Naive B cell (primary cell): ENCODE measurements around the gene WDR31. TPM values are rescaled to one million over a fixed set of nuclear protein-coding genes. Genes with fewer than 3 reads are reported as not detected.
"Not testable (repeated sequence)": the region's sequence is repeated elsewhere in the genome, so short reads cannot be mapped to it uniquely, and the experiment has no call there.

ENCODE experiments used
- ATAC-seq, 2 donors: fragments of 150-1000 bp; cut with Tn5 transposase; 2 replicates each; pipeline ENCODE4 v1.10.0; 2021; ENCODE audit warnings: low read depth in 2 of 2, mild to moderate bottlenecking in 2 of 2, moderate library complexity in 2 of 2
- DNase-seq: peaks from one replicate; pipeline ENCODE4 v3.0.0; 2022
- H3K27ac Mint-ChIP-seq, 6 donors: one replicate each; pipeline ENCODE4 v1.8.0; 2020 to 2022; ENCODE audit warnings: mild to moderate bottlenecking in 6 of 6, mixed read lengths in 6 of 6, moderate library complexity in 5 of 6, inconsistent platforms in 2 of 6
- H3K27me3 Mint-ChIP-seq, 3 donors: one replicate each; pipeline ENCODE4 v1.8.0; 2021 to 2022; ENCODE audit warnings: mixed read lengths in 3 of 3, mild to moderate bottlenecking in 1 of 3
- H3K36me3 Mint-ChIP-seq, 2 donors: one replicate each; pipeline ENCODE4 v1.8.0; 2020 to 2022; ENCODE audit warnings: mixed read lengths in 2 of 2, inconsistent platforms in 1 of 2, mild to moderate bottlenecking in 1 of 2
- H3K4me1 Mint-ChIP-seq, 3 donors: one replicate each; pipeline ENCODE4 v1.8.0; 2020 to 2022; ENCODE audit warnings: mixed read lengths in 3 of 3, inconsistent platforms in 1 of 3, mild to moderate bottlenecking in 1 of 3, moderate library complexity in 1 of 3
- H3K4me3 Mint-ChIP-seq, 8 donors: one replicate each; pipeline ENCODE4 v1.8.0; 2020 to 2022; ENCODE audit warnings: mild to moderate bottlenecking in 8 of 8, mixed read lengths in 8 of 8, moderate library complexity in 8 of 8, inconsistent platforms in 2 of 8
- H3K9me3 Mint-ChIP-seq, 7 donors: one replicate each; pipeline ENCODE4 v1.8.0; 2020 to 2022; ENCODE audit warnings: mixed read lengths in 7 of 7, mild to moderate bottlenecking in 5 of 7, inconsistent platforms in 2 of 7, moderate library complexity in 1 of 7
- polyA plus RNA-seq, 6 donors: library from polyadenylated mRNA; unstranded; fragments of 300-500 nt; fragmentation: Illumina TruSeq; gene quantifications; one replicate each; pipeline ENCODE4 v1.2.3, GENCODE V29; 2021; ENCODE audit warnings: low read depth in 6 of 6

WDR31 gene
- polyA plus RNA-seq = under 1 TPM in 4 of 6 donors, not detected in 2; 0.09 to 0.88 (median 0.30) TPM

DNA sequence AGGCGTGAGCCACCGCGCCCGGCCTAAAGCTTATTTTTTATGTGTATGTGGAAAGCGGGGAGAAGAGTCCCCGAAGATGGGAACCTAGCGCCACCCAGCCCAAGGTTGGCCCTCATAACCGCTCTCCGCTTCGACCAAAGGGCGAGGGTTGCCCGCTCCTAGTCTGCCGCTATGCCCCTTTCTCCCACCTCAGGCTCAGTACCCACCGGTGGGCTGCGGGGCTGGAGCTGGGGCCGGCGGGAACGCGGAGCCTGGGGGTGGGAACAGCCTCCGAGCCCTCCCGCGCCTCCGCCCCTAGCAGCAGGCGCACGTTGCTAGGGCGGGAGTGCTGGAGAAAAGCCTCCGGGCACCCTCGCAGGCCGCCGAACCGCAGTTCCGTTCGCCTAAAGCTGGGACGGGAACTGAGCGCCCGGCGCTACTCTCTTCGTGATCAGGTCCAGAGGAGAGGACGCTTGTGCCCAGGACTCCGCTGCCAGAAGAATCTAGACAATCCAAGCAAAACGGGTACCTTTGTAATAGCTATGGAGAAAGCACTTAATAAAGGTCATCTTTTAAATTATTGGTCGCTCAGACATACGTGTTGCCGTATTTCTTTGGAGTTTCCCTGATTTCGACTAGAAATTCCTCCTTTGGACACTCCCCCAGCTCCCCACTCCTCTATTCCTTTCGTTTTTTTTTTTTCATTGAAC, at the start of gene WDR31:
TSS of gene WDR31 (minus strand) at position 265 of the 689 bp plus-strand sequence. CDS start 8,253 bp downstream, outside the sequence.
- H3K9me3 Mint-ChIP-seq = no peaks in the 10 kb centered on the region
- no peaks in the 10 kb centered on the region for H3K27me3 Mint-ChIP-seq
- H3K27ac Mint-ChIP-seq = peak within 1 kb of the TSS in 5 of 6 donors; percentile 4 to 80 (median 76)
- DNase-seq = peak; percentile 58
- H3K36me3 Mint-ChIP-seq = no peaks in the 10 kb centered on the region
- ATAC-seq = peak; percentile 95 to 97
- H3K4me1 Mint-ChIP-seq = peaks cover 13 to 19% (median 16%) of the 10 kb centered on the region in 3 donors
- peak within 1 kb of the TSS; percentile 83 to 94 (median 88) for H3K4me3 Mint-ChIP-seq

- no peaks in the 10 kb centered on the region for H3K9me3 Mint-ChIP-seq
These were observed 49.4 kb upstream of the WDR31 start for GRCh38 chr9:113389451-113389850.

GRCh38 chr9:113388833-113389232, 48.8 kb upstream of the WDR31 start:
- H3K4me3 Mint-ChIP-seq = no peak overlapping the region
- peak overlapping the region in 1 of 6 donors; percentile 34 for H3K27ac Mint-ChIP-seq
- ATAC-seq (no peak), DNase-seq (no peak)
- peaks cover 20% of the 10 kb centered on the region in 2 donors for H3K36me3 Mint-ChIP-seq
- peaks cover 0 to 4% (median 0%) of the 10 kb centered on the region in 3 donors for H3K4me1 Mint-ChIP-seq
- H3K9me3 Mint-ChIP-seq = no peaks in the 10 kb centered on the region
- no peaks in the 10 kb centered on the region for H3K27me3 Mint-ChIP-seq

More at GRCh38 chr9:113389451-113389850, 49.4 kb upstream of the WDR31 start:
- Mint-ChIP-seq H3K27ac (no peak overlapping the region), H3K4me3 (no peak overlapping the region), H3K36me3 (peaks cover 20% of the 10 kb centered on the region in 2 donors), H3K27me3 (no peaks in the 10 kb centered on the region), H3K4me1 (peaks cover 0 to 4% (median 0%) of the 10 kb centered on the region in 3 donors)
- no peak for DNase-seq
- ATAC-seq = no peak

GRCh38 chr9:113387560-113388230, 47.6 kb upstream of the WDR31 start:
- DNase-seq (no peak), ATAC-seq (no peak)
- Mint-ChIP-seq H3K36me3 (peaks cover 20% of the 10 kb centered on the region in 2 donors), H3K4me1 (peaks cover 0 to 4% (median 0%) of the 10 kb centered on the region in 3 donors), H3K27me3 (no peaks in the 10 kb centered on the region), H3K4me3 (no peak overlapping the region), H3K9me3 (no peaks in the 10 kb centered on the region), H3K27ac (peak overlapping the region in 3 of 6 donors; percentile 9 to 81 (median 29))

DNA sequence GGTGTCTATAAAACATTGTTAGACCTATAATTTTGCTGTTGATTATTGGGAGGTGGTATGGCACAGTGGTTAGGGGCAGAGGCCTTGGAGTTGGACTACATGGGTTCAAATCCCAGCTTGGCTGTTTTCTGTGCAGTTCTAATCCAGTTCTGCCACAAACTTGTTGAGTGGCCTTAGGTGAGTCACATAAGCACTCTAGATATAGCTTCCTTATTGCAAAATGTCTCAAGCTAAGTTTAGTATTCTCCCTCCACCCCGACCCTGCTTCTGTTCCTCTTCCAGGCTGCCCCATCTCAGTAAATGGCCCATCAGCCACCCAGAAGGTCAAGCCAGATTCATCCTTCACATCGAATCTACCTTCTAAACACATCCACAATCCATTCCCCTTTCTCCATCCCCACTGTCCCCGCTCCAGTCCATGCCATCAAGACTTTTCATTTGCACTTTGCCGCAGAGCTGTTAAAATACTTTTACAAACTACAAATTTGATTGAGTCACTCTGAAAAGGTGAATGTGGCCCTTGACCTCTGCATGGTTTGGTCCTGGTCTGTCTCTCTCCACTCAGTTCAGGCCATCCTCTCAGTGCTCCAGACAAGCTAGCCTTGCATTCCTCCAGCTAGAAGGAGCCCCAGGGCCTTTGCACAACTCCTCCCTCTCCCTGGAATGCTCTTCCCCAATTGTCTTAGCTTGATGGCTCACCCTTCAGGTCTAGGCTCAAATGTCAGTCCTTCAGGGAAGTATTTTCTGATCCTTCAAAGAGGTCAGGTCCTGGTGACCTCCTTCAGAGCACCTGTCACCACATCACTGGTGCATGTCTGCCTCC, 46.7 kb upstream of the WDR31 start:
- Mint-ChIP-seq H3K36me3 (peaks cover 15 to 20% of the 10 kb centered on the region in 2 donors), H3K9me3 (no peaks in the 10 kb centered on the region), H3K27ac (peak overlapping the region in 1 of 6 donors; percentile 91), H3K27me3 (no peaks in the 10 kb centered on the region), H3K4me3 (no peak overlapping the region), H3K4me1 (peaks cover 0 to under 1% (median 0%) of the 10 kb centered on the region in 3 donors)
- DNase-seq (no peak), ATAC-seq (no peak)

DNA sequence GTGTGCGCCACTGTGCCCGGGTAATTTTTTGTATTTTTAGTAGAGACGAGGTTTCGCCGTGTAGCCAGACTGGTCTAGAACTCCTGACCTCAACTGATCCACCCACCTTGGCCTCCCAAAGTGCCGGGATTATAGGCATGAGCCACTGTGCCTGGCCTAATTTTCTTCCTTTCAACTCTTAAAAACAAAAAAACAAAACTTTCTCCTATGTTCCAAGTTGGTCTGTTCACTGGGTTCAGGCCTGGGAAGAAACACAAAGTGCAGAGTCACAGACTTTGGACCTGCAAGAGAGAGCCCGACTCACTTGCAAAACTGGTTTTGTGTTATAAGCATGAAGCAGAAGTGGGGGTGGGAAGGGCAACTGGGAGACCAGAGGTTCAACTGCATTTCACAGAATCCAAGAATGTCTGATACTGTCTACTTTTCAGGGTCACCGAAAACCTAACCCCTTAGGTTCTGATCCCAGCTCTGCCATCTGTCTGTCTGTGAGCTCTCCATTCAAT, 41.9 kb upstream of the WDR31 start:
- peaks cover 3 to 6% of the 10 kb centered on the region in 2 donors for H3K36me3 Mint-ChIP-seq
- peak overlapping the region in 1 of 6 donors; percentile 2 for H3K27ac Mint-ChIP-seq
- no peak for ATAC-seq
- peaks cover 0 to 17% (median 2%) of the 10 kb centered on the region in 3 donors for H3K4me1 Mint-ChIP-seq
- H3K27me3 Mint-ChIP-seq = no peaks in the 10 kb centered on the region
- no peak overlapping the region for H3K4me3 Mint-ChIP-seq
- no peaks in the 10 kb centered on the region for H3K9me3 Mint-ChIP-seq
- no peak for DNase-seq

DNA sequence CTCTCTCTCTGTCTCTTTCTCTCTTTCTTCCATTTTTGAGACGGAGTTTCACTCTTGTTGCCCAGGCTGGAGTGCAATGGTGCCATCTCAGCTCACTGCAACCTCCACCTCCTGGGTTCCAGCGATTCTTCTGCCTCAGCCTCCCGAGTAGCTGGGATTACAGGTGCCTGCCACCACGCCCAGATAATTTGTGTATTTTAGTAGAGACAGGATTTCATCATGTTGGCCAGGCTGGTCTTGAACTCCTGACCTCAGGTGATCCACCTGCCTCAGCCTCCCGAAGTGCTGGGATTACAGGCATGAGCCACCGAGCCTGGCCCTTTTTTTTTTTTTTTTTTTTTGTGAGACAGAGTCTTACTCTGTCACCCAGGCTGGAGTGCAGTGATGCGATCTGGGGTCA, 41.4 kb upstream of the WDR31 start:
- H3K36me3 Mint-ChIP-seq, H3K9me3 Mint-ChIP-seq, ATAC-seq, DNase-seq, H3K27me3 Mint-ChIP-seq: not testable (repeated sequence)
- peak overlapping the region in 1 of 8 donors; percentile 2 for H3K4me3 Mint-ChIP-seq
- H3K4me1 Mint-ChIP-seq = peaks cover 0 to 18% (median 4%) of the 10 kb centered on the region in 3 donors
- H3K27ac Mint-ChIP-seq = peak overlapping the region in 1 of 6 donors; percentile 2

DNA sequence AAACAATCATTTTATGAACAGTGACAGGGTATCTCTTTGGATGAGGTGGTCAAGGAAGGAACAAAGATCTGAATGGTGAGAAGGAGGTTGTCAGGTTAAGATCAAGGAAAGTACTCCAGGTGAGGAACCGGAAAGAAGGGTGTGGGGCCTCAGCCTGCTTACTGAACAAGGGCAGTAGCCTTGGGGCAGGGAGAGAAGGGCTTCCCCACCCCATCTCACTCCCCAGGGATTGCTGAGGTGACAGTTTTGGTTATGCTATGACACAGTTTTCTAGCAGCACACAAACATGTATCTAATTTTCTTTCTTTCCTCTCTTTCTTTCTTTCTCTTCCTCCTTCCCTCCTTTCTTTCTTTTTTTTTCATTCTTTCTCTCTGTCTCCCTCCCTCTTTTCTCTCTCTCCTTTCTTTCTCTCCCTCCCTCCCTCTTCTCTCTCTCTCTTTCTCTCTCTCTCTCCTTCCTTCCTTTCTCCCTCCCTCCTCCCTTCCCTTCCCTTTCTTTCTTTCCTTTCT, 40.8 kb upstream of the WDR31 start:
- H3K4me3 Mint-ChIP-seq = peak overlapping the region in 2 of 8 donors; percentile 2 to 11
- peaks cover 4 to 18% (median 4%) of the 10 kb centered on the region in 3 donors for H3K4me1 Mint-ChIP-seq
- no peaks in the 10 kb centered on the region for H3K36me3 Mint-ChIP-seq
- H3K9me3 Mint-ChIP-seq = no peaks in the 10 kb centered on the region
- H3K27ac Mint-ChIP-seq = peak overlapping the region in 4 of 6 donors; percentile 2 to 70 (median 18)
- DNase-seq (no peak), ATAC-seq (peak in 1 of 2 donors; percentile 16)
- H3K27me3 Mint-ChIP-seq = no peaks in the 10 kb centered on the region

GRCh38 chr9:113379829-113380210, 39.7 kb upstream of the WDR31 start:
- H3K27me3 Mint-ChIP-seq, H3K9me3 Mint-ChIP-seq, ATAC-seq, H3K36me3 Mint-ChIP-seq, DNase-seq: not testable (repeated sequence)
- Mint-ChIP-seq H3K4me1 (peaks cover 13 to 28% (median 15%) of the 10 kb centered on the region in 3 donors), H3K4me3 (peak overlapping the region in 1 of 8 donors; percentile 58), H3K27ac (peak overlapping the region in 1 of 6 donors; percentile 79)

DNA sequence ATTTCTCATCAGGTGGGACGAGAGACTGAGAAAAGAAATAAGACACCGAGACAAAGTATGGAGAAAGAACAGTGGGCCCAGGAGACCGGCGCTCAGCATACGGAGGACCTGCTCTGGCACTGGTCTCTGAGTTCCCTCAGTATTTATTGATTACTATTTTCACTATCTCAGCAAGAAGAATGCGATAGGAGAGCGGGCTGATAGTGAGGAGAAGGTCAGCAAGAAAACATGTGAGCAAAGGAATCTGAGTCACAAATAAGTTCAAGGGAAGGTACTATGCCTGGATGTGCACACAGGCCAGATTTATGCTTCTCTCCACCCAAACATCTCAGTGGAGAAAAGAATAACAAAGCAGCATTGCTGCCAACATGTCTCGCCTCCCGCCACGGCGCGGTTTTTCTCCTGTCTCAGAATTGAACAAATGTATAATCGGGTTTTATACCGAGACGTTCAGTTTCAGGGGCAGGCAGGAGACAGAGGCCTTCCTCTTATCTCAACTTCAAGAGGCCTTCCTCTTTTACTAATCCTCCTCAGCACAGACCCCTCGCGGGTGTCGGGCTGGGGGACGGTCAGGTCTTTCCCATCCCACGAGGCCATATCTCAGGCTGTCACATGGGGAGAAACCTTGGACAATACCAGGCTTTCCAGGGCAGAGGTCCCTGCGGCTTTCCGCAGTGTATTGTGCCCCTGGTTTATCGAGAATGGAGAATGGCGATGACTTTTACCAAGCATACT, 39.2 kb upstream of the WDR31 start:
- not testable (repeated sequence) for ATAC-seq, DNase-seq, H3K9me3 Mint-ChIP-seq, H3K36me3 Mint-ChIP-seq, H3K27me3 Mint-ChIP-seq
- Mint-ChIP-seq H3K4me1 (peaks cover 13 to 32% (median 16%) of the 10 kb centered on the region in 3 donors), H3K4me3 (peak overlapping the region in 3 of 8 donors; percentile 53 to 58 (median 54)), H3K27ac (peak overlapping the region in 3 of 6 donors; percentile 16 to 90 (median 39))

DNA sequence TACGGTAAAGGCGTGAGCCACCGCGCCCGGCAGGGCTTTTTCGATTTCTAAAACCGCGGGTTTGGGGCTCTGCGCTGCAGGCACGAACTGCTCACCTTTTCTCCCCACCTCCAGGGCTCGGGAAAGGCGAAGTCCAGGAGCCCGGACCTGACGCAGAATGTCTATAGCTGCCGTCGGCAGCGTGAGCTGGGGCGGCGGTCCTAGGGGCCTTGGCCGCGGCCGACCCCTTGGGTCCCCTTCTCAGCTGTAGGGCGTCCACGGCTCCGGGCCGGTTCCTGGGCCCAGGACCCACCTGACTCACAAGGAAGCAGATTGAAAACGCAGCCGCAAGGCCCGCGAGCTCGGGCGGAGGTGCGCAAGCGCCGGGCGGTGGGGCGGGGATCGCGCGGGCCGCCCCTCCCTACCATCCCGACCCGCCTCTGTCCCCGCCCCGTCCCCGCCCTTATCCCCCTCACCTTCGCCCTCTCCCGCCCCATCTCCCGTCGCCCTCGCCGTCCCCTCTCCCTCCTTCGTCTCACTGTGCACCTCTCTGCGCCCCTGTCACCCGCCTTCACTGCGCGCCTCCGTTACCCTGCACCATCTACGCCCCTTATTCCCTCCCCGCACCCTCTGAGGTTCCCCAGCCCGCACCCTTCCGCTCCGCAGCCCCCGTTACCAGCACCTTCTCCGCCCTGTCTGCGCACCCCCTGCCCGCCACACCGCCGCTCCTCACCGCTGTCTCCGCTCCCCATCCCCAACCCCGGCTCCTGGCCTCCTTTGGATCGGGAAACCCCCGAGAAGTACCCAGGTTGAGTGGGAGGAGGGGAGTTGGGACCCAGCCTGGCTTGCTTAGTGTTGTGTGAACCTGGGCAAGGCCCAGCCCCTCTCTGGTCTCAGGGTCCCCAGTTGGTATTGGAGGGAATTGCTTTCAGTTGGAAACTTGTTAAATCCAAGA, 36.8 kb upstream of the WDR31 start, which contains the start of gene HDHD3:
TSS of gene HDHD3 (minus strand) at position 353 of the 934 bp plus-strand sequence. CDS start 2,632 bp downstream, outside the sequence.
- Mint-ChIP-seq H3K36me3 (no peaks in the 10 kb centered on the region), H3K27ac (peak within 1 kb of the TSS; percentile 44 to 93 (median 82)), H3K4me1 (peaks cover 13 to 34% (median 22%) of the 10 kb centered on the region in 3 donors), H3K27me3 (no peaks in the 10 kb centered on the region), H3K9me3 (no peaks in the 10 kb centered on the region), H3K4me3 (peak within 1 kb of the TSS; percentile 87 to 95 (median 90))
- DNase-seq (peak; percentile 81), ATAC-seq (peak; percentile 91 to 92)
